Cardiac fibroblast (primary cell): ENCODE measurements around the gene FRYL.

Experiments
- DNase-seq, 2 donors: peaks; one replicate each; pipeline versions ENCODE4 v3.0.0 to v3.0.0-alpha.2; 2010; ENCODE audit warnings: low read depth in 2 of 2
- H3K4me3 ChIP-seq, 2 donors: replicated peaks in 1 of 2; 1 replicate in 1 of 2; 2 replicates in 1 of 2; pipeline ENCODE4 v1.5.1; 2011; ENCODE audit warnings: low read depth in 2 of 2, low read length in 2 of 2, mild to moderate bottlenecking in 2 of 2, moderate library complexity in 1 of 2
- TF ChIP-seq, protein P1 (sequence below): IDR thresholded peaks from one replicate; pipeline ENCODE4 v1.5.1; 2011; ENCODE audit warnings: low read depth, mild to moderate bottlenecking, low read length, inconsistent platforms

FRYL gene

DNA sequence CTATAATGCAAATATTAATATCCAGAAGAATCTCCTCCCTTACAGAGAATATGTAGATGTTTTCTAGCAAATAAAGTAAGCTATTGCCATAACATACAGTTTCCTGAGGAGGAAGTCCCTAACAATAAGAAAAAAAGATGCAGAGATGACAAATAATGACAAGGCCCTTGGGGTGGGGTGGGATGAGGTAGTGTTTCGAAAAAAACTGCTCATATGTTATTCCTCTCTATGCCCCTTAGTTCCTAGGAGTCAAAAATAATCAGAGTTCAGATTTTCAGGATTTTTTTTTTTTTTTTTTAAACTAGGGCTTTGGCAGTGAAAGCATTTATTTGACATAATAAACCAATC is 191.0 kb downstream of the FRYL start:
- H3K4me3 ChIP-seq, result no peak overlapping the region
- TF ChIP-seq, protein P1, sequence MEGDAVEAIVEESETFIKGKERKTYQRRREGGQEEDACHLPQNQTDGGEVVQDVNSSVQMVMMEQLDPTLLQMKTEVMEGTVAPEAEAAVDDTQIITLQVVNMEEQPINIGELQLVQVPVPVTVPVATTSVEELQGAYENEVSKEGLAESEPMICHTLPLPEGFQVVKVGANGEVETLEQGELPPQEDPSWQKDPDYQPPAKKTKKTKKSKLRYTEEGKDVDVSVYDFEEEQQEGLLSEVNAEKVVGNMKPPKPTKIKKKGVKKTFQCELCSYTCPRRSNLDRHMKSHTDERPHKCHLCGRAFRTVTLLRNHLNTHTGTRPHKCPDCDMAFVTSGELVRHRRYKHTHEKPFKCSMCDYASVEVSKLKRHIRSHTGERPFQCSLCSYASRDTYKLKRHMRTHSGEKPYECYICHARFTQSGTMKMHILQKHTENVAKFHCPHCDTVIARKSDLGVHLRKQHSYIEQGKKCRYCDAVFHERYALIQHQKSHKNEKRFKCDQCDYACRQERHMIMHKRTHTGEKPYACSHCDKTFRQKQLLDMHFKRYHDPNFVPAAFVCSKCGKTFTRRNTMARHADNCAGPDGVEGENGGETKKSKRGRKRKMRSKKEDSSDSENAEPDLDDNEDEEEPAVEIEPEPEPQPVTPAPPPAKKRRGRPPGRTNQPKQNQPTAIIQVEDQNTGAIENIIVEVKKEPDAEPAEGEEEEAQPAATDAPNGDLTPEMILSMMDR, result no peak
- no peak for DNase-seq

DNA sequence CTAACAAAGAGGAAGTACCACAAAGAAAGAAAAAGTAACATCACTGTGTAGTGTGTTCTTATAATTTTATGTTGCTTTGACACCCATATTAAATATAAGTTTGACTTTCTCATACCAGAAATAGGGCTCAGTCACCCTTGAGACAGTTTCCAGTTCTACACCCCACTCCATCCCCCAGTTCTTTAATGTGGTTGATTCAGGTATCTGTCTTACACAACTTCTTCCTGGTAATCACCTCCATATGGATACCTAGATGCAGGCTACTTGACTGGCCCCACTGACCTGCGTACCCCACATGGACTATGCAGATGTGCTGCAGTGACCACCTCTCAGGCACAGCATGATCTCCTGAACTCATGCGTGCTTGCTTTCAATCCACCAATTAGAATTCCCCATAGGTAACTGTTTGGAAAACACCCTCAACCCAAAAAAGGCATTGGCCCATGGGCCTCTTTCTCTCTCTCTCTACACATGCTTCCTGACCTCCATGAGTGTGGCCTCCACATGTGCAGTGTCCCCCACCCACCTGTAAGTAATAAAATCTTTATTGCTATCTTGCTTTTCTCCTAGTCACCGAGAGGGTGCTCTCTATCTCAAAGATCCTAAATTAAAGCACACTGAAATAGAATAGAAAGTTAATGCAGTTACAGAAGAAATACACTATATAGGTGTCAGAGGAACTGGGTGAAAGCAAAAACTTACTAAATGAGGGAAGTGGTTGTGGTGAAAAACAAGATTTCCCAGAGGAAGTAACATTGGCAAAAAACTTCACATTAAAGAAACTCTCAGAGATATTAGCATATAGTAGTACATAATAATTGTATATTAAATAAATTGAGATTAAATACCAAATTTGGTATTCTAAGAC is 191.6 kb downstream of the FRYL start:
- TF ChIP-seq, protein P1, result no peak
- H3K4me3 ChIP-seq, result no peak overlapping the region
- no peak for DNase-seq

DNA sequence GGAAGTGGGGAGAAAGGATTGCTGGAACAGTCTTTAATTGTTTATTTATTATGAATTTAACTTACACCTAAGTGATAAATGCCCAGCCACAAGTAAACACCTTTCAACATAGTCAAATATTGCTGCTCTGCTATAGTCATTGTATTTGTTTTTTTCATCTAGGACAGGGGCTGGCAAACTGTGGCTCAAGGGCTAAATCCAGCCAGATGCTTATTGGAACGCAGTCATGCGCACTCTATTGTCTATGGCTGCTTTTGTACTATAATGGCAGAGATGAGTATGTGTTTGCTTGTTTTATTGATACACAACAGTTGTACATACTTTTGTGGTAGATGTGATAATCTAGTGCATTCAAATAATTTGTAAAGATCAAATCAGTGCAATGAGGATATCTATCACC is 194.7 kb downstream of the FRYL start:
- TF ChIP-seq, protein P1, result no peak
- no peak for DNase-seq
- no peak overlapping the region for H3K4me3 ChIP-seq

DNA sequence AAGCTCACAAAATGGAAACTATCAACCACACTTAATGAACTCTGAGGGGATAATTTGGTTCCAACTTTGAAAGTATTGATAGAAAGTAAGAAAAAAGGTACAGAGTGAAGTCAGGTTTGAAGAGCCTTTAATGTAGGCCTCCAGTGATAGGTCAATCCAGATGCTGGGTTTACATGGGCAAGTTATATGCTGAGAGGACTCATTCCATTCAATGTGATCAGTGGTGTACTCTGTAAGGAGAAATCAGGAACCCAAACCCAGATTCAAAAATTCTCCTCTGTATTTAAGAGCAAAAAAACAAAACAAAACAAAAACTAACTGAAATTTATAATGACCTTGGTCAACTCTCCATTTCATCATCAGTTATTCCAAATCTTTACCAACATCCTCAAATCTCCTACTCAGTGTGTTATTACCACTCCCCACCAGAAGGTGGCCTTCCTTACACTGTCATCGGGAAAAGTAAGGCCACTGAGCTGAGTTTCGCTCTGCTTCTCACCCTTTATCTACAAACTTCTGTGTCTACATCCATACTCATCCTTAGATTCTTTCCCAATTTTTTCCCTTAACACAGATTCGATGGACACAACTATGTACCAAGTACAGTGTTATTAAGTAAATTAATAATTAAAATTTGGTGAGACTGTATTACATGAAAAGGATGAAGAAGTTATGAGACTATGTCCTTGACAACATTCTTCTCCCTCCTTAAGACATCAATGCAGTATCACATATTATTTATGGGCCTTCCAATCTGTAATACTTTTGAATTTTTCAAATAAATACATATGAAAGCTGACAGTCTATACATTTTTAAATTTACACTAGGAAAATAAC is 201.7 kb downstream of the FRYL start:
- DNase-seq, result peak; percentile 86 to 88
- TF ChIP-seq, protein P1, result peak; percentile 86
- H3K4me3 ChIP-seq, result no peak overlapping the region

DNA sequence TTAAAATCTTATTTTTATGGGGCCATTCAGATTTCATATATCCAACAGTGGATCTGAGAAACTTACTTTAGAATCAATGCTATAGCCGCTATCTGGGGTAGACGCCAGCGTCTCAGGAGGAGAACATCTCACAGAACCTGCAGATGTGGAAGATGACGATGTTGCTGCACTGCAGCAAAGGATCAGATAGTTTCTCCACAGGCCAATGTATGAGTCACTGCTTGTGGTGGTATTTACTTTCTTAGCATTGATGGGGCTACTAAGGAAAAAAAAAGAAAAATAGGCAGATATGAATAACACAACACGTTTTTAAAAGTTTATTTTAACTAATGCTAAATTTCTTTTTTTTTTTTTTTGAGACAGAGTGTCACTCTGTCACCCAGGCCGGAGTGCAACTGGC is 204.1 kb downstream of the FRYL start:
- TF ChIP-seq, protein P1, result no peak
- DNase-seq, result peak in 1 of 2 donors; percentile 50
- H3K4me3 ChIP-seq, result no peak overlapping the region

DNA sequence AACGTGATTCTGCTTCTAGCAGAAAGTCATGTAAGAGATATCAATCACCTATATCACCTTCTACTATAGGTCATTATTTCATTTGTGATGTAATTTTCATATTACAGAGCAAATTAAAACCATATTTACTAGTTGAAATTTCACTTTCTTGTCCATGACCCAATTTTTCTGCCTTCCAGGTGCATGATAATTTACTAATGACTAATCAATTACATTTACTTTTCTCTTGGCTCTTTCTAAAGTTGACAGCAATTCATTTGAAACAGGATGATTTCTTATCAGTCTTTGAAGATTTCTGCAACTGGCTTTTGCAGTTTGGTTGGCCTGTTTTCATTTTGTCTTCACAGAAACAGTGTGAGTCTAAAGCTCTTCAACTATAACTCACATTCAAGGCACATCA is 208.6 kb downstream of the FRYL start:
- no peak overlapping the region for H3K4me3 ChIP-seq
- no peak for DNase-seq
- TF ChIP-seq, protein P1, result no peak
